ENCODE results near the gene CPLX1. TPM values are rescaled to one million over a fixed set of nuclear protein-coding genes. Genes with fewer than 3 reads are reported as not detected.

CPLX1 gene
- total and polyA plus RNA-seq, 7 donors = 0.44 to 2.3 (median 1.4) TPM

GRCh38 chr4:801436-802124, 24.3 kb downstream of the CPLX1 start:
- TF ChIP-seq, protein P1, sequence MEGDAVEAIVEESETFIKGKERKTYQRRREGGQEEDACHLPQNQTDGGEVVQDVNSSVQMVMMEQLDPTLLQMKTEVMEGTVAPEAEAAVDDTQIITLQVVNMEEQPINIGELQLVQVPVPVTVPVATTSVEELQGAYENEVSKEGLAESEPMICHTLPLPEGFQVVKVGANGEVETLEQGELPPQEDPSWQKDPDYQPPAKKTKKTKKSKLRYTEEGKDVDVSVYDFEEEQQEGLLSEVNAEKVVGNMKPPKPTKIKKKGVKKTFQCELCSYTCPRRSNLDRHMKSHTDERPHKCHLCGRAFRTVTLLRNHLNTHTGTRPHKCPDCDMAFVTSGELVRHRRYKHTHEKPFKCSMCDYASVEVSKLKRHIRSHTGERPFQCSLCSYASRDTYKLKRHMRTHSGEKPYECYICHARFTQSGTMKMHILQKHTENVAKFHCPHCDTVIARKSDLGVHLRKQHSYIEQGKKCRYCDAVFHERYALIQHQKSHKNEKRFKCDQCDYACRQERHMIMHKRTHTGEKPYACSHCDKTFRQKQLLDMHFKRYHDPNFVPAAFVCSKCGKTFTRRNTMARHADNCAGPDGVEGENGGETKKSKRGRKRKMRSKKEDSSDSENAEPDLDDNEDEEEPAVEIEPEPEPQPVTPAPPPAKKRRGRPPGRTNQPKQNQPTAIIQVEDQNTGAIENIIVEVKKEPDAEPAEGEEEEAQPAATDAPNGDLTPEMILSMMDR (IDR thresholded peaks at IDR 0.05) = no peak
- ATAC-seq = no peak
- no peak for DNase-seq
- intact Hi-C loops (cut with DNase I) = no loop called here
- WGBS, 3 donors = 89 to 91% (median 91%) methylated on average over 13 of the region's 13 CpGs
- H3K27ac ChIP-seq = no peak overlapping the region
- peaks cover 0 to 17% (median 8%) of the 10 kb centered on the region in 3 donors for H3K27me3 ChIP-seq (ENCODE audit: insufficient read depth in 3 of 3, low read length in 2 of 3)
- no peaks in the 10 kb centered on the region for H3K36me3 ChIP-seq (ENCODE audit: insufficient read depth in 1 of 2, low read depth in 1 of 2)
- H3K4me3 ChIP-seq = no peak overlapping the region
- no peaks in the 10 kb centered on the region for H3K4me1 ChIP-seq
- H3K9me3 ChIP-seq = peaks cover 3% of the 10 kb centered on the region

GRCh38 chr4:797066-797465, 28.9 kb downstream of the CPLX1 start:
- H3K9me3 ChIP-seq = no peaks in the 10 kb centered on the region
- H3K36me3 ChIP-seq (ENCODE audit: insufficient read depth in 1 of 2, low read depth in 1 of 2) = no peaks in the 10 kb centered on the region
- H3K4me1 ChIP-seq = no peaks in the 10 kb centered on the region
- no peak overlapping the region for H3K27ac ChIP-seq
- ATAC-seq (no peak), DNase-seq (no peak)
- H3K4me3 ChIP-seq = no peak overlapping the region
- TF ChIP-seq, protein P1 (IDR thresholded peaks at IDR 0.05) = no peak
- 67 to 72% (median 68%) methylated on average over 4 of the region's 4 CpGs for WGBS, 3 donors
- intact Hi-C loops (cut with DNase I) = no loop called here
- H3K27me3 ChIP-seq (ENCODE audit: insufficient read depth in 3 of 3, low read length in 2 of 3) = peaks cover 0 to 49% (median 23%) of the 10 kb centered on the region in 3 donors

DNA sequence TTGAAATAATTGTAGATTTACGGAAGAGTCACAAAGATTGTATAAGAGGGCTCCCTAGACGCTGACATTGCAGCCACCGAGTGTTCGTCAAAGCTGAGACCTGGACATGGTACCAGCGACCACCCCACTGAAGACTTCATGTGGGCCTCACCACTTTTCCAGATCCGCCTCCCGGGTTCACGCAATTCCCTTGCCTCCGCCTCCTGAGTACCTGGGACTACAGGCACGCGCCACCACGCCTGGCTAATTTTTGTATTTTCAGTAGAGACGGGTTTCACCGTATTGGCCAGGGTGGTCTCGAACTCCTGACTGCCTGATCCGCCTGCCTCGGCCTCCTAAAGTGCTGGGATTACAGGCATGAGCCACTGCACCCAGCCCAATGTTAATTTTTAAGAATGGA, 29.7 kb downstream of the CPLX1 start:
- H3K36me3 ChIP-seq (ENCODE audit: insufficient read depth in 1 of 2, low read depth in 1 of 2) = no peaks in the 10 kb centered on the region
- DNase-seq = no peak
- TF ChIP-seq, protein P1 (IDR thresholded peaks at IDR 0.05) = no peak

DNA sequence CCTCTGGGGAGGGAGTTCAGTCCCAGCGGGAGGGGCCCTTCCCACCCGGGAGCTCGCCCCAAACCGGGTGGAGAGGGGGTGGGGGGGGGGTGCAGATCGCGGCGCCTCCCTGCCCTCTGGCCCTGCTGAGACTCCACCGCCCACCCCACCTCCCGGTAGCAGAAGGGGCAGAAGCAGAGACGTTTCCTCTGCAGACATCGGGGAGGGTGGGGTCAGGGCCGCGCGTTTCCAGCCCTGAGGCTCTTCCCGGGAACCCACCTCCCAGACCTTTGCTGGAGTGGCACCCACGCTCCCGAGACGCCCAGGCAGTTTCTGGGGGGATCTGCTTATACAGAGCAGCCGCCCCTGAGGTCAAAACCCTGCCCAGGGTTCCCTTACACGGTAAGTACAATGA, 30.2 kb downstream of the CPLX1 start:
- no peak overlapping the region for H3K27ac ChIP-seq
- no peak for DNase-seq
- no peaks in the 10 kb centered on the region for H3K9me3 ChIP-seq
- peaks cover 0 to 59% (median 30%) of the 10 kb centered on the region in 3 donors for H3K27me3 ChIP-seq (ENCODE audit: insufficient read depth in 3 of 3, low read length in 2 of 3)
- H3K4me3 ChIP-seq = peak overlapping the region; percentile 52
- no peaks in the 10 kb centered on the region for H3K4me1 ChIP-seq
- intact Hi-C loops (cut with DNase I) = no loop called here
- TF ChIP-seq, protein P1 (IDR thresholded peaks at IDR 0.05) = no peak
- no peaks in the 10 kb centered on the region for H3K36me3 ChIP-seq (ENCODE audit: insufficient read depth in 1 of 2, low read depth in 1 of 2)
- no peak for ATAC-seq
- 16 to 27% (median 25%) methylated on average over 12 to 20 of the region's 20 CpGs for WGBS, 3 donors

More for the DNA sequence above, 29.7 kb downstream of the CPLX1 start:
- H3K27ac ChIP-seq = no peak overlapping the region
- no peaks in the 10 kb centered on the region for H3K4me1 ChIP-seq
- no peak for ATAC-seq
- no peaks in the 10 kb centered on the region for H3K9me3 ChIP-seq
- H3K27me3 ChIP-seq (ENCODE audit: insufficient read depth in 3 of 3, low read length in 2 of 3) = peaks cover 0 to 58% (median 30%) of the 10 kb centered on the region in 3 donors
- 89 to 93% (median 92%) methylated on average over 17 of the region's 17 CpGs for whole genome bisulfite sequencing, 3 donors
- intact Hi-C loops (cut with DNase I) = no loop called here
- H3K4me3 ChIP-seq = no peak overlapping the region

All from psoas muscle (tissue), 8 donors.